Measurements from ENCODE around the gene NAIF1. TPM values are rescaled to one million over a fixed set of nuclear protein-coding genes. Genes with fewer than 3 reads are reported as not detected.

The NAIF1 gene
- total RNA-seq, 2 donors from 2014 or later = 9.0 to 15.0 TPM

DNA sequence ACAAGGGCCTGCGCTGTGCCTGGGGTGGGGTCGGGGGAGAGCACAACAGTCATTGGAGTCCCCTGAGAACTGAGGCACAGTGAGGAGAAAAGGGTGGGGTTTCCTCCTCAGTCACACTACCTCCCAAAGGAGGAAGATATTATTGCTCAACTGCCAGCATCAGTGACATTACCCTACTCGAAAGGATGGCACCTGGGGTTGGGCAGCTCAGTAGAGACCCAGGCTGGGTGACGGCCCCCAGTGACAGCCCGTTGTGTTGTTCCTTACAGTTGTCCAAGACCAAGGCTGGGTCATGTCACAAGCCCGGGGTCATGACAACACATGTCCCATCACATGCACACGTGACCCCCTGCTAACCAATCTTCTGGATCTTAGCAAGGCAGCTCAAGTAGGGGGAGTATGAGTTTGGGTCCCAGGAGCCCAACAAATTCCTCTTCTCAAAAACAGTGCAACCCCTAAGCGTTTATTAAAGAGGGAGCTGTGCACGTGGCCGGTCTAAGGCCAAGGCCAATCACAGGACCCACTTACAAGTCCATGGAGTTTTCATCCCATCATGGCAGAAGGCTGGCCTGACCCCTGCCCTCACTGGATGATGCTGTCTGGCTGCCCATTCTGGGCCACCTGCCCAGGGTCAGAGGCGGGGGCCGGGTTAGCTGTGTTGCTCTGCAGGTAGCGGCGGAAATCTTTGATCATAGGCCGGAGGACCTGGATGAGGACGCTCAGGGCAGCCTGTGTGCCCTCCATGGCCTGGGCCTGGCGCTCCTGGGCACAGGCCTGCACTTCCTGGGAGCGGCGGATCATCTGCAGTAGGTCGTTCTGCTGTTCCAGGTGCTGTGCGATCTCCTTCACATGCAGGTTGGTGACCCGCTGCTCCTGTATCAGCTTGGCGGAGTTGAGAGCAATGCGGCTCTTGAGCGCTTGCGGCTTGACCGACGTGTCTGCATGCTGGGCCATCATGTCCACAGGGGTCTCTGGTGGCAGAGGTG is 4.0 kb downstream of the NAIF1 start:
- Mint-ChIP-seq H3K9me3 (no peaks in the 10 kb centered on the region), H3K4me1 (peaks cover 16% of the 10 kb centered on the region), H3K27me3 (no peaks in the 10 kb centered on the region), H3K4me3 (peak overlapping the region; percentile 78), H3K36me3 (ENCODE audit: low read depth) (no peaks in the 10 kb centered on the region), H3K27ac (no peak overlapping the region)
- ATAC-seq (replicated peaks) = no peak

DNA sequence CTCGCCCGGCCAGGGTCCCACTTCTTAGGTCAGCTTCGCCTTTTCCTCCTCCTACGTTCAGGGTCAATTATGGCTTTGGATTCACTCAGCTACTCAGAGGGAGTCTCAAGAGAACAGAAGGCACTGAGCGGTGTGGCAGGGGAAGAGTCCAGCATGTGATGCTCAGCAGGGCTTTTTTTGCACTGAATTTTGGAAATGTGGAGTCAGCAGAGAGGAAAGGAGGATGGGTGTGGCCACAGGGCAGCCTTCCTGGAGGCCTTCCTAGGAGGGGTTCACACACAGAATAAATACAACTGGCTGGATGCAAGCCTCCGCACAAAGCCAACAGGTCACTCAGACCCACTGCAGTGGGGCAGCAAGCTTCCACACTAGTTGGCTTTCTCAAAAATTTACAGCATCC is 4.8 kb downstream of the NAIF1 start:
- peak overlapping the region; percentile 84 for H3K27ac Mint-ChIP-seq
- peak overlapping the region; percentile 78 for H3K4me3 Mint-ChIP-seq
- no peaks in the 10 kb centered on the region for H3K36me3 Mint-ChIP-seq (ENCODE audit: low read depth)
- H3K27me3 Mint-ChIP-seq = no peaks in the 10 kb centered on the region
- no peak for ATAC-seq (replicated peaks)
- no peaks in the 10 kb centered on the region for H3K9me3 Mint-ChIP-seq
- H3K4me1 Mint-ChIP-seq = peaks cover 16% of the 10 kb centered on the region

DNA sequence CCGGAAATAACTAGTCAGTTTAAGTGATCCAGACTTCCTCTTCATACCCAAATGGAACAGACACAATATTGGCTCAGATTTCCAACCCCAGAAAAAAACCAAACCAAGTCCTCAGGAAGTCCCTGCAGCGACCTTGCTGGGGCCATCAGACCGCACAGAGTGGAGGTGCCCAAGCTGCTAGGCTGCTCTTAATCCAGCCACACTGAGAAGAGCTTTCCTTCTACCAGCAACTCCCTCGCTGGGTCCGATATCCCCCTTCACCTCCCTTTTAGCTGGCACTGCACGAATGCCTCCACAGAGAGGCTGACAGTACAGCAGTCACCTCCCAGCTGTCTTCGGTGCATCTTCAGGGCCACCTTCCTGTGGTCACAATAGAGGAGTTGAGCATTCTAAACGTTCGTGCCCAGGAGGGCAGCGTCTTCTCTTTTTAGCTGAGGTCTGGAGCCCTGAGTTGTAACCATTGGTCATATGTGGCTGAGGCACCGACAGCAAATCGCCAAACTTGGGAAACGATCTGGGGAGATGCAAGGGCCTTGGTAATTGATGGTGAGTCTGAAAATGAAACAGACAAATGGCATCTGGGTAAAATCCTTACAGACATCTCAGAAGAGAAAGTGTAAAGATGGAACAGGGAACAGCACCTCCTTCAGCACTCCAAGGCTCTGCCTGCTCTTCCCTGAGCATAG is 5.7 kb downstream of the NAIF1 start:
- no peaks in the 10 kb centered on the region for H3K27me3 Mint-ChIP-seq
- peak overlapping the region; percentile 78 for H3K4me3 Mint-ChIP-seq
- H3K36me3 Mint-ChIP-seq (ENCODE audit: low read depth) = no peaks in the 10 kb centered on the region
- peak overlapping the region; percentile 84 for H3K27ac Mint-ChIP-seq
- peak; percentile 59 for ATAC-seq (replicated peaks)
- no peaks in the 10 kb centered on the region for H3K9me3 Mint-ChIP-seq
- H3K4me1 Mint-ChIP-seq = peaks cover 16% of the 10 kb centered on the region

DNA sequence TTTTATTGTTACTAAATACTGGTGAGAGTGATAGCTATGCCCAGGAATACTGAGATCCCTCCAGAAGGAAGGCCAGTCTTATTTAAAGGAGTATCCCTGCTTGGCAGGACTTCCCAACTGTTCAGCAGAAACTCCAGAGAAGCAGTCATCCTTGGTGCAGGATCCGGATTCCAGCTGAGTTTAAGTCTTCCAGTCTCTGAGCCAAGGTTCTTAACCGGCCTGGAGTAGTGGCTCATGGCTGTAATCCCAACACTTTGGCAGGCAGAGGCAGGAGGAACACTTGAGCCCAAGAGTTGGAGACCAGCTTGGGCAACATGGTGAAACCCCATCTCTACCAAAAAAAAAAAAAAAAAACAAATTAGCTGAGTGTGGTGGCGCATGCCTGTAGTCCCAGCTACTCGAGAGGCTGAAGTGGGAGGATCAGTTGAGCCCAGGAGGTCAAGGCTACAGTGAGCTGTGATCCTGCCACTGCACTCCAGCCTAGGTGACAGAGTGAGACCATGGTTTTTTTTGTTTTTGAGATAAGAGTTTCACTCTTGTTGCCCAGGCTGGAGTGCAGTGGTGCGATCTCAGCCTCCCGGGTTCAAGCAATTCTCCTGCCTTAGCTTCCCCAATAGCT is 7.6 kb downstream of the NAIF1 start:
- peaks cover 6% of the 10 kb centered on the region for H3K4me1 Mint-ChIP-seq
- no peak overlapping the region for H3K27ac Mint-ChIP-seq
- no peaks in the 10 kb centered on the region for H3K36me3 Mint-ChIP-seq (ENCODE audit: low read depth)
- no peaks in the 10 kb centered on the region for H3K27me3 Mint-ChIP-seq
- no peak overlapping the region for H3K4me3 Mint-ChIP-seq
- no peaks in the 10 kb centered on the region for H3K9me3 Mint-ChIP-seq
- ATAC-seq (replicated peaks) = no peak

DNA sequence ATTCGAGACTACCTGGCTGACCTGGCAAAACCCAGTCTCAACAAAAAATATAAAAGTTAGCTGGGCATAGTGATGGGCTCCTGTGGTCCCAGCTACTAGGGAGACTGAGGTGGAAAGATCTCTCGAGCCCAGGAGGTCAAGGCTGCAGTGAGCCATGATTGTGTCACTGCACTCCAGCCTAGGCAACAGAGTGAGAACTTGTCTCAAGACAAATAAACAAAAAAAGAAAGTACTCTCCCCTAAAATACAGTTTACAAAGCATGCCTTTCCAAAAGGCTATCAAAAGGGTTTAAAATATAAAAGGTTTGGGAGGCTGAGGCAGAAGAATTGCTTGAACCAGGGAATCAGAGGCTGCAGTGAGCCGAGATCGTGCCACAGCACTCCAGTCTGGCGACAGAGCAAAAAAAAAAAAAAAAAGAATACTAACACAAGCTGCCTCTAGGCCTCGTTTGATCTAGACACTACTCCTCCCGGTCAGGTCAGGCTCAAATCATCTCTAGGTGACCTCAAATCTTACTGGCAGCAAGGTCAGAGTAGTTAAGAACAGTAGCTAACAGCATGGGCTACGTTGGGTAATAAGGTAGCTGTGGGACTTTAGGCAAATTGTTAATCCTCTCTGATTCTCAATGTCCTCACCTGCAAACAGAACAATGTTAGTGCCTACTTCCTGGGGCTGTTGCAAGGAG is 9.3 kb downstream of the NAIF1 start:
- H3K4me3 Mint-ChIP-seq = no peak overlapping the region
- H3K36me3 Mint-ChIP-seq (ENCODE audit: low read depth) = no peaks in the 10 kb centered on the region
- H3K27me3 Mint-ChIP-seq = no peaks in the 10 kb centered on the region
- peaks cover 6% of the 10 kb centered on the region for H3K4me1 Mint-ChIP-seq
- H3K27ac Mint-ChIP-seq = no peak overlapping the region
- no peaks in the 10 kb centered on the region for H3K9me3 Mint-ChIP-seq
- ATAC-seq (replicated peaks) = no peak

DNA sequence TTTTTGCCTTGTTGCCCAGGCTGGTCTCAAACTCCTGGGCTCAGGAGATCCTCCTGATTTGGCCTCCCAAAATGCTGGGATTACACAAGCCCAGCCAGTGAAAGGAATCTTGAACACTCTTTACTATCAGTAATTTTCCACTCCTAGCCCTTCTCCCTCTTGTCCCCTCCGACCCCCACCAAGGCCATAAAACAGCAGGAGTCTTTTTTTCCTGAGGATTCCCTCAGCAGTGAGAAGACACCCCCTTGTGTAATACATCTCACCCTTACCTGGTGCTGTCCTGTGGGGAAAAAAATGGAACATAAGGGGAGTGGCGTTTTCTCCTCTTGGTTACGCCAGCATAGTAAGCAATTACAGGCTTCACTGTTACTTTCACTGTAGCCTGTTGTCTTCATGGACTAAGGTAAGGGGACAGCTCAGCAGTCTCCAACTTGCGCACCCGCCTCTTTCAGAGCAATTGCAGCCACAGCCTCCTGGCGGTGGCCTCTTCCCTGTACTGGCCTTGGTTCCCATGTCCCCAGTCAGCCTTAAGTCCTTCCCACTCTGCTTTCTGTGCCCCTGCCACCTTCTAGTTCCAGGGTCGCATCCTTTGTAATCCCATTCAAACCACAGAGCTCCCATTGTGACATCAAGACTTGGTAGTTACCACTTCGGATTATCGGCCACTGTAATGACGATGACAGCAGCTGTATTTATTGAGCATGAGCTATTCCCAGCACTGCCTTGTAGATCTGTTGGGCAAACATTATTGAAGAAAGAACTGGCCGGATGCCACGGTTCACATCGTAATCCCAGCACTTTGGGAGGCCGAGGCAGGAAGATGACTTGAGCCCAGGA is 10.0 kb downstream of the NAIF1 start:
- H3K9me3 Mint-ChIP-seq = no peaks in the 10 kb centered on the region
- H3K4me3 Mint-ChIP-seq = no peak overlapping the region
- ATAC-seq (replicated peaks) = no peak
- no peaks in the 10 kb centered on the region for H3K36me3 Mint-ChIP-seq (ENCODE audit: low read depth)
- no peak overlapping the region for H3K27ac Mint-ChIP-seq
- H3K27me3 Mint-ChIP-seq = no peaks in the 10 kb centered on the region
- H3K4me1 Mint-ChIP-seq = peaks cover 6% of the 10 kb centered on the region

DNA sequence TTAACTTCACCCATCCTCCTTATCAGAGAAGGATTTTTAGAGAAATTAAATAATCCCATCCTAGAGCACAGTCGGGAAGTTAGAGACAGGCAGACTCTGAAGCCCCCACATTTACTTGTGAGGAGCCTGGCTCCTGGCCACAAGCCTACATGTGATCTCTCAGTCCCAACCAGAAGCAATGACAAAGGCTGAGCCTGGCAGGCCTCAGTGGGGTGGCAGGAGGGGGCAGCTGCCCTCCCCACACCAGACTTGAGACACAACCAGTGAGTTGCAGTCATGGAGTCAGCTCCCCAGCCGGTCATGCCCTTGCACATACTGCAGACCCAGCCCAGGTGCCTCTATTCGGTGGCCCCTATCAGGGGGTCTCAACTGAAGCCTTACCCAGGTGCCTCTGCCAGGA is 11.0 kb downstream of the NAIF1 start:
- Mint-ChIP-seq H3K36me3 (ENCODE audit: low read depth) (no peaks in the 10 kb centered on the region), H3K4me1 (no peaks in the 10 kb centered on the region), H3K27me3 (no peaks in the 10 kb centered on the region), H3K9me3 (no peaks in the 10 kb centered on the region), H3K4me3 (no peak overlapping the region), H3K27ac (no peak overlapping the region)
- ATAC-seq (replicated peaks) = no peak

DNA sequence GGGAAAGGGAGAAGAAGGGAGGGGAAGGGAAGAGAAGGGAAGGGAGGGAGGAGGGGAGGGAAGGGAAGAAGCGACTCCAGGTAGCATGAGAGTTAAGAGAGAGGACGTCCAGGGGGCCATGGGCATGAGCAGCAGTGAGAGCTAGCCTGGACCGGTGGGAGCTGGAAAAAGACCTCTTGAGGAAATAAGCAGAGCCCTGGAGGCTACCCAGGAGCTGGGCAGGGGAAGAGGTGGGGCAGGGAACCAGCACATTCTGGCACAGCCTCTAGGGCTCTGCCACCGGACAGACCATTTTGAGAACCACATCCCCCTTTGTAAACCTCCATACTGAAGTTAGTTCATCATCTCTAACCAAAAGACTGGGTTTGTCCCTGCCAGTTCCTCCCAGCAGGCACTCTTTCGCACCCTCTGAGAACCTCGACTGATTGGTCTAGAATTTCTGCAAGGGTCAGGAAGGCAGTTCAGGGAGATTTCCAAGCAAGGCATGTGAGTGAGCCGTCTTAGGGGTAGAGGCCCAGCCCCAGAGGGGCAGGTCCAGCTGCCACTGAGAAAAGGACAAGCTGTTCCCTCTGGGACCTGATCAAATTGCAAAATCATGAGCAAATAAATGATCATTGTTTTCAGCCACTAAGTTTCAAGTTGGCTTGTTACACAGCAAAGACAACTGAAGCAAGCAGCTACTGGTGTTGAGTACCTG is 11.6 kb downstream of the NAIF1 start:
- Mint-ChIP-seq H3K27me3 (no peaks in the 10 kb centered on the region), H3K36me3 (ENCODE audit: low read depth) (no peaks in the 10 kb centered on the region), H3K27ac (no peak overlapping the region), H3K4me1 (no peaks in the 10 kb centered on the region), H3K4me3 (no peak overlapping the region), H3K9me3 (no peaks in the 10 kb centered on the region)
- no peak for ATAC-seq (replicated peaks)

DNA sequence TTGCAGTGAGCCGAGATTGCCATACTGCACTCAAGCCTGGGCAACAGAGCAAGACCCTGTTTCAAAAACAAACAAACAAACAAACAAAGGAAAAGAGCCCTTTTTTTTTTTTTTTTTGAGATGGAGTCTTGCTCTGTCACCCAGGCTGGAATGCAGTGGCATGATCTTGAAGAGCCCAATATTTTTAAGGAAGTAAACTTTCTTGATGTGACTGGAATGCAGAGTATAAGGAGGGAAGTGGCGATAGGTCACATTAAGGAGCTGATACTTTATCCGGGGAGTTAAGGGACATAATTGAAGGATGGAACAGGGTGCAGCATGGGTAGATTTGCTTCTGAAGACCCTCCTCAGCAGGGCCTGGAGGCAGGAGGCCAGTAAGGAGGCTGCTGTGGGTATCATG is 13.0 kb downstream of the NAIF1 start:
- no peak overlapping the region for H3K4me3 Mint-ChIP-seq
- H3K4me1 Mint-ChIP-seq = no peaks in the 10 kb centered on the region

DNA sequence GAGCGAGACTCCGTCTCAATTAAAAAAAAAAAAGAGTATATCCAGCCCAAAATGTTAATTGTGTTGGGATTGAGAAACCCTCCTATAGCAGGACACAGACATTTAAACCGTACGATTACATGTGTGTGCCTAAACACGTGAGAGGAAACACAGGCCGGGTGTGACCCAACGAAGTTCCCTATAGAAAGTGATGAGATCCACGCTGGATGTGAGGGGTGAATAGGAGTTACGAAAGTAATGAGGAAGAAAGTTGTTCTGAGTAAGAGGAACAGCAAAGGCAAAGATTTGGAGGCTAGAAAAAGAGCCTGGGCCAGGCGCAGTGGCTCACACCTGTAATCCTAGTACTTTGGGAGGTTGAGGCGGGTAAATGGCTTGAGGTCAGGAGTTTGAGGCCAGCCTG is 13.6 kb downstream of the NAIF1 start:
- Mint-ChIP-seq H3K4me3 (no peak overlapping the region), H3K4me1 (no peaks in the 10 kb centered on the region), H3K9me3 (no peaks in the 10 kb centered on the region), H3K27me3 (no peaks in the 10 kb centered on the region), H3K27ac (no peak overlapping the region), H3K36me3 (ENCODE audit: low read depth) (no peaks in the 10 kb centered on the region)
- ATAC-seq (replicated peaks) = no peak

More for the DNA sequence above, 13.0 kb downstream of the NAIF1 start:
- H3K36me3 Mint-ChIP-seq (ENCODE audit: low read depth) = no peaks in the 10 kb centered on the region
- no peaks in the 10 kb centered on the region for H3K9me3 Mint-ChIP-seq
- no peaks in the 10 kb centered on the region for H3K27me3 Mint-ChIP-seq
- no peak for ATAC-seq (replicated peaks)
- no peak overlapping the region for H3K27ac Mint-ChIP-seq

DNA sequence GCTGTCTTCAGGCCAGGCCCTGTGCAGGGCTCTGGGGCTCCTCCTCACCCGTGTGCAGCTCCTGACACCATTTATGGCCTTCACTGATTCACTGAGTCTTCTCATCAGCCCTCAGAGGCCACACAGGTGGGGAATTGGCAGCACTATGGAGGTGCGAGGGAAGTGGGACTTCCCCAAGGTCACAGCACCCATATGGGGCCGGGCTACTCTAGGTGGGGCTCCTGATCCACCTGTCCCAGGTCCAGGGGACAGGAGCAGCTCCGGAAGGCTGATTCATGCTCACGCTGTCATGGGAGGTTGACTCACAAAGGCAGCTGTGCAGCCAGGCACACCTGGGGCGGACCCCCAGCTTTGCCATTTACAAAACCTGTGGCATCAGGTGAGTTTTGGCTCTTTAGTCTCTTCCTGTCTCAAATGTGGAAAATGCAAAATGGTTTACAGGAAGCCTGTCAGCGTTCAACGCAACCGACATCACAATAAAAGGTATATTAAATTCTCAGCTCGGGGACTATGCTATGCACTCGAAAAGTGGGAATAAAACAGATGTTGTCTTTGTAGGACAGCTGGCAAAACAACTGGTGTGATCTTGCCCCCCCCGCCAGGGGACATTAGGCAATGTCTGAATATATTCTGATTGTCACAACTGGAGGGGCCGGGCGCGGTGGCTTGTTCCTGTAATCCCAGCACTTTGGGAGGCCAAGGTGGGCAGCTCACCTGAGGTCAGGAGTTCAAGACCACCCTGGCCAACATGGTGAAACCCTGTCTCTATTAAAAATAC is 15.0 kb downstream of the NAIF1 start:
- ATAC-seq (replicated peaks) = no peak
- Mint-ChIP-seq H3K27ac (no peak overlapping the region), H3K9me3 (no peaks in the 10 kb centered on the region), H3K4me1 (no peaks in the 10 kb centered on the region), H3K36me3 (ENCODE audit: low read depth) (no peaks in the 10 kb centered on the region), H3K4me3 (no peak overlapping the region), H3K27me3 (no peaks in the 10 kb centered on the region)

DNA sequence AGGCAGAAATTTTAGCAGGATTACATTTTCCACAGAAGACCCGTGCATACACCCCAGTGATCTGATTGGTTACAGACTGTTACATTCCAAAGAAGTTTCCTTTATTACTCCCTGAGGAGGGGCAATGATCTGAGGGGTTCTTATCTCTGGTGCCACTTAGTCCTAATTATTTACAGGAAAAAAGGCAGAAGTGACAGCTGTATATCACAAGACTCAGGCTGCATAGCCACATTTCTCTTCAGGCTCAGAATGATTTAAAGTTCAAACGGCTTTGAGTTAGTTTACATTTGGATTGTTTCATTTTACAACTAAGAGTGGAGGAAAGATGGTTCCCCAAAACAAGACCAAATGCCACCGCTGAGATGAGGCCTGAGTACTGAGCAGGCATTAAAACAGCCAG is 17.3 kb downstream of the NAIF1 start:
- no peak overlapping the region for H3K4me3 Mint-ChIP-seq
- no peak for ATAC-seq (replicated peaks)
- no peak overlapping the region for H3K27ac Mint-ChIP-seq
- H3K27me3 Mint-ChIP-seq = no peaks in the 10 kb centered on the region
- no peaks in the 10 kb centered on the region for H3K36me3 Mint-ChIP-seq (ENCODE audit: low read depth)
- no peaks in the 10 kb centered on the region for H3K4me1 Mint-ChIP-seq
- H3K9me3 Mint-ChIP-seq = no peaks in the 10 kb centered on the region

DNA sequence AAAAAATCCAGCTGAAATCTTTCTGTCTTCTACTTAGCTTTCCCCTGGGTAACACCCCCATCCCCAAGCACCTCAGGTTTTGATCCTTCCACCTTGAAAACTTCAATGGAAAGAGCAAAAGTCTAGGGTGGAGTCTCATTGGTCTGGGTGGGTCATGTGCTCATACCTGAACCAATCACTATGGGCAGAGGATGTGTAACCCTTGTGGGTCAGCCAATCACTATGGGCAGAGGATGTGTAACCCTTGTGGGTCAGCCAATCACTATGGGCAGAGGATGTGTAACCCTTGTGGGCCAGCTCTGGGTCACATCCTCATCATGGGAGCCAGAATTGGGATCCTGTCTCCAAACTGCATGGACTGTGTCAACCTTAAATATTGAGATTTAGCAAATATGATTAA is 18.5 kb downstream of the NAIF1 start:
- ATAC-seq (replicated peaks) = peak; percentile 96
- Mint-ChIP-seq H3K4me3 (no peak overlapping the region), H3K36me3 (ENCODE audit: low read depth) (no peaks in the 10 kb centered on the region), H3K9me3 (no peaks in the 10 kb centered on the region), H3K27me3 (no peaks in the 10 kb centered on the region), H3K4me1 (no peaks in the 10 kb centered on the region), H3K27ac (peak overlapping the region; percentile 58)

All from activated T-helper 17 cell treated with anti-CD3 and anti-CD28 coated beads, Interleukin-2, amount 50 U/mL, for 72 hours (primary cell).